Spleen (tissue), 13 donors: ENCODE data around the gene CCDC148. TPM values are rescaled to one million over a fixed set of nuclear protein-coding genes. Genes with fewer than 3 reads are reported as not detected.

Source experiments
- DNase-seq: peaks from one replicate; pipeline ENCODE4 v3.0.0-alpha.2; 2020
- H3K27ac ChIP-seq, 8 donors: fragments of 200-600 bp; sonication (generic) in 7 of 8; 1 replicate in 4 of 8; 2 replicates in 4 of 8; pipeline versions ENCODE4 v1.5.0 to v1.8.0; 2016 to 2021; ENCODE audit warnings: inconsistent platforms in 4 of 8, mild to moderate bottlenecking in 4 of 8, moderate library complexity in 1 of 8
- H3K27me3 ChIP-seq, 7 donors: fragments of 200-600 bp; sonication (generic) in 6 of 7; replicated peaks in 1 of 7; 1 replicate in 4 of 7; 2 replicates in 3 of 7; pipeline versions ENCODE4 v1.5.0 to v1.8.0; 2016 to 2021; ENCODE audit warnings: inconsistent platforms in 3 of 7, mild to moderate bottlenecking in 1 of 7
- H3K36me3 ChIP-seq, 6 donors: fragments of 200-600 bp; sonication (generic) in 5 of 6; 1 replicate in 4 of 6; 2 replicates in 2 of 6; pipeline versions ENCODE4 v1.5.0 to v1.8.0; 2016 to 2021; ENCODE audit warnings: inconsistent platforms in 2 of 6
- H3K4me1 ChIP-seq, 6 donors: fragments of 200-600 bp; sonication (generic) in 5 of 6; 1 replicate in 3 of 6; 2 replicates in 3 of 6; pipeline versions ENCODE4 v1.5.0 to v1.8.0; 2016 to 2021; ENCODE audit warnings: inconsistent platforms in 3 of 6
- H3K4me3 ChIP-seq, 8 donors: fragments of 200-600 bp; sonication (generic) in 7 of 8; 1 replicate in 4 of 8; 2 replicates in 4 of 8; pipeline versions ENCODE4 v1.5.0 to v1.8.0; 2016 to 2021; ENCODE audit warnings: inconsistent platforms in 4 of 8, mild to moderate bottlenecking in 4 of 8, moderate library complexity in 2 of 8
- H3K9me3 ChIP-seq, 8 donors: fragments of 200-600 bp; sonication (generic) in 7 of 8; 1 replicate in 4 of 8; 2 replicates in 4 of 8; pipeline versions ENCODE4 v1.5.0 to v1.8.0; 2016 to 2021; ENCODE audit warnings: inconsistent platforms in 4 of 8
- POLR2A ChIP-seq, 3 donors: fragments of 450-650 bp; IDR thresholded peaks; one replicate each; pipeline ENCODE4 v1.5.1; 2017; ENCODE audit warnings: antibody characterized with exemption in 3 of 3, mild to moderate bottlenecking in 1 of 3
- POLR2AphosphoS5 ChIP-seq, 3 donors: sonication (generic); formaldehyde crosslinking; IDR thresholded peaks; one replicate each; pipeline ENCODE4 v1.5.1; 2017; ENCODE audit warnings: antibody characterized with exemption in 3 of 3
- WGBS, 5 donors: extraction: QIAGEN DNeasy Blood & Tissue Kit in 3 of 5; methylation state at CpG; one replicate each; pipeline versions ENCODE4 v1.1.5 to v1.1.7; 2013 to 2018; 5-methylcytosine and 5-hydroxymethylcytosine counted together
- intact Hi-C: fragments of 100-400 bp; cut with DNase I; formaldehyde crosslinking; loops from one replicate; pipeline ENCODE4 v1.15.0; 2023; ENCODE audit warnings: low total_unique reads
- long read RNA-seq, 2 donors: transcript quantifications; one replicate each; lab custom pipeline, GENCODE V29; 2026
- polyA plus RNA-seq, 3 donors: library from polyadenylated mRNA; stranded (reverse); fragments of 200-250 nt; gene quantifications; one replicate each; pipeline ENCODE4 v1.2.1, GENCODE V29; 2013
- total RNA-seq, 7 donors: library from RNA; depleted of rRNA in 3 of 7; stranded (reverse); fragments of >200 nt in 3 of 7; fragmentation: NEBNext Ultra II Directional in 4 of 7; extraction: Animal tissue kit (Norgen Biotek cat#: 25700) in 4 of 7; gene quantifications; one replicate each; pipeline versions ENCODE4 v1.1.0 to v1.2.1, GENCODE V29; 2016 to 2021
- TF ChIP-seq, protein P1 (sequence below), 11 experiments: fragments of 200-600 bp in 7 of 11; fragments of 450-650 bp in 4 of 11; sonication (generic) in 4 of 11; IDR thresholded peaks in 8 of 11; conservative IDR thresholded peaks in 3 of 11; 1 replicate in 7 of 11; 2 replicates in 4 of 11; pipeline versions ENCODE4 v1.4.0 to v1.8.0; 2016 to 2021; ENCODE audit warnings: antibody characterized with exemption in 11 of 11, inconsistent platforms in 4 of 11, mild to moderate bottlenecking in 1 of 11
- donor health status: healthy with polysubstance abuse.
- donor health status: DM: no; HTN: no; CAD: no; lungs with moderate emphysema.
- donor health status: DM: no; HTN: no; CAD: no.
- donor health status: Bipolar disorder and iron deficiency.
- donor health status: healthy.
- donor health status: DM: no; HTN: no; CAD: no.
- donor health status: DM: yes; HTN: yes; CAD: no.

The CCDC148 gene
- total RNA-seq (under 1 TPM; 0.37 to 0.79 (median 0.54) TPM), polyA plus RNA-seq (under 1 TPM; 0.07 to 0.16 (median 0.15) TPM)
- long read RNA-seq, donor 1: 0 reads
- long read RNA-seq, donor 2: 0 reads

DNA sequence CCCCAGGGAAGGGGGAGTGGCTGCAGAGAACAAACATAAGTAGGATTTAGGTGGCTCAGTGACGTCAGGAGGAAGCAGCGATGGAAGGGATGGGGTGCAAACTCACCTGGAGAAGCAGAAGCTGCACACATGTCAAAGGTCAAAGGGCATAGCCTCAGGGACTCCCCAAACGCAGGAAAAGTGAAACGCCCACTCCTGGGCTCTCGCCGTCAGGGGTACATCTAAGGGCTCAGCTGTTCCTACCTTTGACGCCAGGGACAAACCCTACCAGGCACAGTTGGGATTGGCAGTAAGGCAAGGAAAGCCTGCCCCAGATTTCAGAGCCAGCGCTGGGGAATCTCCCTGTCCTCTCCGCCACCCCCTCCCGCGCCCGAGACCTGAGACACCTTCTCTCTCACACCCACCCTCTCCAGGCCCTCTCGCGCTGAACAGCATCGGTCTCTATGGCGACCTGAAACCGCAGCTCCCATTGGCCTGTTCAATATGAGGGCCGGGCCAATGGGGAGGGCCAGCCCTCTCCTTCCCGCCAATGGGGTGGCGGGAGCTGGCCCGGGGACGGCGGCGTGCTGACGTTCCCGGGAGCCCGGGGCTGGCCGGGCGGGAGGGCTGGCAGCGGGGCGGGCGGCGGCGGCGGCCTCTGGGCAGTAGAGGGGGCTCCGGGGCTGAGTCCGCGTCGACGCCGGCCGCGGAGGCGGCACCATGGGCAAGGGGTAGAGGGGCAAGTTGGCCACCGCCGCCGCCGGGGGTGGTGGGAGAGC, at the start of gene CCDC148, which contains the start of gene PKP4:
Gene CCDC148 (minus strand): TSS at position 445 of the 758 bp plus-strand sequence. CDS start 314 bp downstream, at position 131.
Gene PKP4 (plus strand): TSS at position 644 of the 758 bp plus-strand sequence. CDS start 76,233 bp downstream, outside the sequence.
- Histone ChIP-seq H3K27ac (peak within 1 kb of the TSS; percentile 73 to 92 (median 90)), H3K27me3 (peaks cover 0 to 5% (median 0%) of the 10 kb centered on the region in 7 donors), H3K4me1 (peaks cover 10 to 42% (median 29%) of the 10 kb centered on the region in 6 donors), H3K4me3 (peak within 1 kb of the TSS; percentile 59 to 97 (median 90)), H3K36me3 (no peaks in the 10 kb centered on the region), H3K9me3 (no peaks in the 10 kb centered on the region)
- TF ChIP-seq, protein P1, sequence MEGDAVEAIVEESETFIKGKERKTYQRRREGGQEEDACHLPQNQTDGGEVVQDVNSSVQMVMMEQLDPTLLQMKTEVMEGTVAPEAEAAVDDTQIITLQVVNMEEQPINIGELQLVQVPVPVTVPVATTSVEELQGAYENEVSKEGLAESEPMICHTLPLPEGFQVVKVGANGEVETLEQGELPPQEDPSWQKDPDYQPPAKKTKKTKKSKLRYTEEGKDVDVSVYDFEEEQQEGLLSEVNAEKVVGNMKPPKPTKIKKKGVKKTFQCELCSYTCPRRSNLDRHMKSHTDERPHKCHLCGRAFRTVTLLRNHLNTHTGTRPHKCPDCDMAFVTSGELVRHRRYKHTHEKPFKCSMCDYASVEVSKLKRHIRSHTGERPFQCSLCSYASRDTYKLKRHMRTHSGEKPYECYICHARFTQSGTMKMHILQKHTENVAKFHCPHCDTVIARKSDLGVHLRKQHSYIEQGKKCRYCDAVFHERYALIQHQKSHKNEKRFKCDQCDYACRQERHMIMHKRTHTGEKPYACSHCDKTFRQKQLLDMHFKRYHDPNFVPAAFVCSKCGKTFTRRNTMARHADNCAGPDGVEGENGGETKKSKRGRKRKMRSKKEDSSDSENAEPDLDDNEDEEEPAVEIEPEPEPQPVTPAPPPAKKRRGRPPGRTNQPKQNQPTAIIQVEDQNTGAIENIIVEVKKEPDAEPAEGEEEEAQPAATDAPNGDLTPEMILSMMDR (IDR thresholded peaks at IDR 0.05 in 8 of 11, conservative IDR thresholded peaks at IDR 0.05 in 3 of 11): peak in 4 of 11 experiments; percentile 5 to 26 (median 18)
- TF ChIP-seq POLR2AphosphoS5 (IDR thresholded peaks at IDR 0.05): peak in 2 of 3 donors; percentile 60 to 63
- TF ChIP-seq POLR2A (IDR thresholded peaks at IDR 0.05): no peak
- DNase-seq: peak; percentile 96
- intact Hi-C loops: no loop called here
- WGBS, 5 donors: 0 to 2% (median 1%) methylated on average over 23 to 48 of the region's 48 CpGs

- intact Hi-C loops: no loop called here
- Histone ChIP-seq H3K9me3 (no peaks in the 10 kb centered on the region), H3K27me3 (no peaks in the 10 kb centered on the region), H3K4me3 (no peak overlapping the region), H3K4me1 (peaks cover 0 to 3% (median 0%) of the 10 kb centered on the region in 6 donors), H3K36me3 (no peaks in the 10 kb centered on the region), H3K27ac (no peak overlapping the region)
- DNase-seq: no peak
- TF ChIP-seq POLR2AphosphoS5 (IDR thresholded peaks at IDR 0.05) (no peak), POLR2A (IDR thresholded peaks at IDR 0.05) (no peak)
- TF ChIP-seq, protein P1 (IDR thresholded peaks at IDR 0.05 in 8 of 11, conservative IDR thresholded peaks at IDR 0.05 in 3 of 11): no peak
- 91 to 100% (median 95%) methylated on average over 4 of the region's 4 CpGs for WGBS, 5 donors
Measured at GRCh38 chr2:158505448-158505934, 48.9 kb upstream of the CCDC148 start.

- Histone ChIP-seq H3K9me3 (no peaks in the 10 kb centered on the region), H3K27ac (no peak overlapping the region), H3K36me3 (no peaks in the 10 kb centered on the region), H3K27me3 (no peaks in the 10 kb centered on the region), H3K4me3 (no peak overlapping the region), H3K4me1 (no peaks in the 10 kb centered on the region)
- no peak for DNase-seq
- 84 to 91% (median 88%) methylated on average over 3 of the region's 3 CpGs for WGBS, 5 donors
- intact Hi-C loops: no loop called here
- TF ChIP-seq, protein P1 (IDR thresholded peaks at IDR 0.05 in 8 of 11, conservative IDR thresholded peaks at IDR 0.05 in 3 of 11): no peak
- TF ChIP-seq POLR2A (IDR thresholded peaks at IDR 0.05) (no peak), POLR2AphosphoS5 (IDR thresholded peaks at IDR 0.05) (no peak)
Measured at GRCh38 chr2:158504088-158504487, 47.5 kb upstream of the CCDC148 start.

- no peak for DNase-seq
- intact Hi-C loops: no loop called here
- H3K4me3 ChIP-seq: no peak overlapping the region
- WGBS, 5 donors: 83 to 92% (median 90%) methylated on average over 2 of the region's 2 CpGs
- no peaks in the 10 kb centered on the region for H3K36me3 ChIP-seq
- H3K4me1 ChIP-seq: no peaks in the 10 kb centered on the region
- no peaks in the 10 kb centered on the region for H3K27me3 ChIP-seq
- no peaks in the 10 kb centered on the region for H3K9me3 ChIP-seq
- H3K27ac ChIP-seq: no peak overlapping the region
- no peak for TF ChIP-seq POLR2AphosphoS5 (IDR thresholded peaks at IDR 0.05)
- TF ChIP-seq POLR2A (IDR thresholded peaks at IDR 0.05): no peak
- TF ChIP-seq, protein P1 (IDR thresholded peaks at IDR 0.05 in 8 of 11, conservative IDR thresholded peaks at IDR 0.05 in 3 of 11): no peak
Measured at GRCh38 chr2:158502974-158503373, 46.4 kb upstream of the CCDC148 start.
